ENCODE data around the gene RNMT. TPM values are rescaled to one million over a fixed set of nuclear protein-coding genes. Genes with fewer than 3 reads are reported as not detected.
A peak's percentile ranks its signal among the peaks of the same experiment; 100 is the strongest.
"Not testable (repeated sequence)": the region's sequence is repeated elsewhere in the genome, so short reads cannot be mapped to it uniquely, and the experiment has no call there.

The RNMT gene
- polyA plus RNA-seq, 1 donor, result 66.0 TPM

- peak; percentile 53 for DNase-seq
Observed at GRCh38 chr18:13726972-13727331, 479 bp downstream of the RNMT start.

- DNase-seq, result no peak
Observed at GRCh38 chr18:13730481-13730880, 4.0 kb downstream of the RNMT start.

- no peak for DNase-seq
Observed at GRCh38 chr18:13735681-13736080, 9.2 kb downstream of the RNMT start.

- no peak for DNase-seq
Observed at GRCh38 chr18:13745696-13746095, 19.2 kb downstream of the RNMT start.

- DNase-seq, result no peak
Observed at GRCh38 chr18:13746633-13747032, 20.2 kb downstream of the RNMT start.

- DNase-seq, result not testable (repeated sequence)
Observed at GRCh38 chr18:13751599-13751998, 25.1 kb downstream of the RNMT start.

- DNase-seq, result no peak
Observed at GRCh38 chr18:13756261-13756660, 29.8 kb downstream of the RNMT start.

GRCh38 chr18:13756671-13757070 lies 30.2 kb downstream of the RNMT start:
- no peak for DNase-seq

- DNase-seq, result no peak
Observed at GRCh38 chr18:13758622-13759021, 32.1 kb downstream of the RNMT start.

- no peak for DNase-seq
Observed at GRCh38 chr18:13760047-13760446, 33.6 kb downstream of the RNMT start.

GRCh38 chr18:13762690-13763439 lies 36.4 kb downstream of the RNMT start:
- no peak for DNase-seq

GRCh38 chr18:13775058-13775457 lies 48.6 kb downstream of the RNMT start:
- DNase-seq, result no peak

GRCh38 chr18:13791181-13791580 lies 64.7 kb downstream of the RNMT start:
- no peak for DNase-seq

GRCh38 chr18:13793819-13794218 lies 67.3 kb downstream of the RNMT start:
- no peak for DNase-seq

GRCh38 chr18:13796515-13796914 lies 70.0 kb downstream of the RNMT start:
- no peak for DNase-seq

GRCh38 chr18:13797157-13797611 lies 70.7 kb downstream of the RNMT start:
- no peak for DNase-seq

GRCh38 chr18:13799396-13799795 lies 72.9 kb downstream of the RNMT start:
- no peak for DNase-seq

GRCh38 chr18:13800505-13801259 lies 74.2 kb downstream of the RNMT start:
- peak; percentile 62 for DNase-seq

- DNase-seq, result no peak
Observed at GRCh38 chr18:13801260-13801601, 74.8 kb downstream of the RNMT start.

- no peak for DNase-seq
Observed at GRCh38 chr18:13804305-13804704, 77.8 kb downstream of the RNMT start.

GRCh38 chr18:13808294-13809042 lies 82.0 kb downstream of the RNMT start:
- no peak for DNase-seq

GRCh38 chr18:13809043-13809430 lies 82.6 kb downstream of the RNMT start:
- DNase-seq, result no peak

All from left kidney (tissue), 2 donors.